Naive thymus-derived CD4-positive, alpha-beta T cell (primary cell): ENCODE data around the gene C2orf80. TPM values are rescaled to one million over a fixed set of nuclear protein-coding genes. Genes with fewer than 3 reads are reported as not detected.
"Not testable (repeated sequence)": the region's sequence is repeated elsewhere in the genome, so short reads cannot be mapped to it uniquely, and the experiment has no call there.

Experiments used
- ATAC-seq: fragments of 150-1000 bp; cut with Tn5 transposase; 2 replicates; pipeline ENCODE4 v1.10.0; 2021; ENCODE audit warnings: mild to moderate bottlenecking, moderate library complexity
- CTCF ChIA-PET: fragments of 350-600 bp; sonication (Branson Sonifier 250); formaldehyde crosslinking; loops from one replicate; lab custom pipeline; 2021; ENCODE audit warnings: antibody characterized with exemption; lab: Charles Lee
- POLR2A ChIA-PET: fragments of 350-600 bp; sonication (Branson Sonifier 250); formaldehyde crosslinking; loops from one replicate; lab custom pipeline; 2021; ENCODE audit warnings: antibody characterized with exemption, inconsistent platforms; lab: Charles Lee
- DNase-seq, 9 donors: peaks; one replicate each; pipeline versions ENCODE4 v3.0.0 to v3.0.0-alpha.2; 2020 to 2022; ENCODE audit warnings: mixed read lengths in 1 of 9
- H3K27ac ChIP-seq: one replicate; pipeline ENCODE4 v1.7.0; 2013; ENCODE audit warnings: mild to moderate bottlenecking, low read depth, low read length, moderate library complexity
- H3K27me3 ChIP-seq, 2 donors: one replicate each; pipeline ENCODE4 v1.7.0; 2013; ENCODE audit warnings: low read length in 2 of 2, mild to moderate bottlenecking in 2 of 2, moderate library complexity in 2 of 2; ENCODE audit not compliant: control insufficient read depth in 2 of 2, insufficient read depth in 2 of 2
- H3K36me3 ChIP-seq, 3 experiments: 1 replicate in 2 of 3; 2 replicates in 1 of 3; pipeline ENCODE4 v1.7.0; 2013; ENCODE audit warnings: low read length in 3 of 3, mild to moderate bottlenecking in 3 of 3, moderate library complexity in 1 of 3; ENCODE audit not compliant: insufficient read depth in 3 of 3, control insufficient read depth in 2 of 3
- H3K4me1 ChIP-seq, 2 donors: one replicate each; pipeline ENCODE4 v1.7.0; 2013; ENCODE audit warnings: low read length in 2 of 2, mild to moderate bottlenecking in 2 of 2, moderate library complexity in 1 of 2; ENCODE audit not compliant: control insufficient read depth in 2 of 2, insufficient read depth in 2 of 2
- H3K4me3 ChIP-seq: 2 replicates; pipeline ENCODE4 v1.7.0; 2013; ENCODE audit warnings: mild to moderate bottlenecking, low read length
- H3K9me3 ChIP-seq, 3 experiments: 1 replicate in 2 of 3; 2 replicates in 1 of 3; pipeline ENCODE4 v1.7.0; 2013; ENCODE audit warnings: low read length in 3 of 3; ENCODE audit not compliant: control insufficient read depth in 2 of 3
- H3K27ac Mint-ChIP-seq, 9 donors: one replicate each; pipeline ENCODE4 v1.8.0; 2020 to 2022; ENCODE audit warnings: mixed read lengths in 9 of 9, mild to moderate bottlenecking in 8 of 9, moderate library complexity in 5 of 9, inconsistent platforms in 2 of 9
- H3K27me3 Mint-ChIP-seq, 5 donors: one replicate each; pipeline ENCODE4 v1.8.0; 2021 to 2022; ENCODE audit warnings: mixed read lengths in 5 of 5, mild to moderate bottlenecking in 1 of 5
- H3K36me3 Mint-ChIP-seq, 5 donors: one replicate each; pipeline ENCODE4 v1.8.0; 2020 to 2022; ENCODE audit warnings: mixed read lengths in 5 of 5, mild to moderate bottlenecking in 3 of 5, inconsistent platforms in 1 of 5
- H3K4me1 Mint-ChIP-seq, 7 donors: one replicate each; pipeline ENCODE4 v1.8.0; 2020 to 2022; ENCODE audit warnings: mixed read lengths in 7 of 7, mild to moderate bottlenecking in 3 of 7, inconsistent platforms in 1 of 7
- H3K4me3 Mint-ChIP-seq, 10 donors: one replicate each; pipeline ENCODE4 v1.8.0; 2020 to 2022; ENCODE audit warnings: mild to moderate bottlenecking in 10 of 10, mixed read lengths in 10 of 10, moderate library complexity in 6 of 10, inconsistent platforms in 2 of 10
- H3K9me3 Mint-ChIP-seq, 11 donors: one replicate each; pipeline ENCODE4 v1.8.0; 2020 to 2022; ENCODE audit warnings: mixed read lengths in 11 of 11, mild to moderate bottlenecking in 4 of 11, inconsistent platforms in 1 of 11, moderate library complexity in 1 of 11
- intact Hi-C, 2 donors: fragments of 100-400 bp; cut with micrococcal nuclease; formaldehyde crosslinking; loops; one replicate each; pipeline ENCODE4 v1.15.1; 2023
- polyA plus RNA-seq, 2 donors: library from polyadenylated mRNA; unstranded; fragments of 300-500 nt; fragmentation: Illumina TruSeq; gene quantifications; one replicate each; pipeline ENCODE4 v1.2.3, GENCODE V29; 2021
- total RNA-seq, 6 experiments: library from RNA in 5 of 6; stranded (reverse) in 5 of 6; gene quantifications; 1 replicate in 5 of 6; 2 replicates in 1 of 6; pipeline ENCODE4 v1.2.3 and lab custom pipeline; 2021 to 2026

C2orf80 gene
- total and polyA plus RNA-seq, 7 experiments from 2014 or later: not detected

DNA sequence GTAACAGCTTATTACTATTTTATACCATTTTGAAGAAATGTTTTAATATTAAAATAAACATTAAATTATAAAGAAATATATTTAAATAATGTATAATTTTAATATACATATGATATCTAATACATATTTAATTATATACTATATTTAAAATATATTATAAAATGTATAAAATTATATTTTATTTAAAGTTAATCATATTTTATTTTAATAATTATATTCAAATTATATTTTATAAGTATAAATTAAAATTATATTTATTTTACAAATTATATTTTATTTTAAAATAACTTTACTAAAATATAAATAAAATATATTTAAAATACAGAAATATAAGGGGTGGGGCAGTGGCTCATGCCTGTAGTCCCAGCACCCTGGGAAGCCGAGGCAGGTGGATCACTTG, 67.6 kb downstream of the C2orf80 start:
- Histone ChIP-seq H3K4me1 (no peaks in the 10 kb centered on the region), H3K9me3 (no peaks in the 10 kb centered on the region), H3K4me3 (no peak overlapping the region), H3K27me3 (no peaks in the 10 kb centered on the region), H3K27ac (no peak overlapping the region), H3K36me3 (no peaks in the 10 kb centered on the region)
- CTCF ChIA-PET: no interaction called here
- Mint-ChIP-seq H3K36me3 (no peaks in the 10 kb centered on the region), H3K4me1 (peaks cover 4 to 15% (median 10%) of the 10 kb centered on the region in 7 donors), H3K4me3 (no peak overlapping the region), H3K9me3 (peaks cover 0 to 2% (median 0%) of the 10 kb centered on the region in 11 donors), H3K27me3 (peaks cover 16 to 43% (median 32%) of the 10 kb centered on the region in 5 donors), H3K27ac (no peak overlapping the region)
- DNase-seq (no peak), ATAC-seq (no peak)
- intact Hi-C loops: no loop called here
- POLR2A ChIA-PET: no interaction called here

DNA sequence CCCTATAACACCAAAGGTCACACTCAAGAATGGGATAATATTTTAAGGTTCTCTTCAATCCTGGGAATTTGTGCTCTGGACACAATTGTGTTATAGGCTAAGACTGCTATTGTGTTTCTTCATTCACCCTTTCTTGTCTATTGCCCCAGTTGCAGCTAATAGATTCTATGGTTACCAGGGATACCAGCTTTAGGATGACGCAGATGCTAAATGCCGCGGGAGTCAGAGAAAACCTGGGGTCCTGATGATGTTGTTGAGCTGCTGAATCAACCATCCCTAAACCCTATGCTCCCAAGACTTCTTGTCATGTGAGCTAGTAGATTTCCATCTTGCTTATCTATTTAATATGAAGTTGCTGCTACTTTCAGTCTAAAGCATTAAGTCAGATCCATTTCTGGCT, 70.9 kb downstream of the C2orf80 start:
- Histone ChIP-seq H3K27me3 (no peaks in the 10 kb centered on the region), H3K9me3 (no peaks in the 10 kb centered on the region), H3K4me3 (no peak overlapping the region), H3K4me1 (no peaks in the 10 kb centered on the region), H3K27ac (no peak overlapping the region), H3K36me3 (no peaks in the 10 kb centered on the region)
- H3K27ac Mint-ChIP-seq: no peak overlapping the region
- H3K36me3 Mint-ChIP-seq: no peaks in the 10 kb centered on the region
- DNase-seq: no peak
- H3K9me3 Mint-ChIP-seq: peaks cover 0 to 2% (median 0%) of the 10 kb centered on the region in 11 donors
- ChIA-PET CTCF (no interaction called here), POLR2A (no interaction called here)
- H3K27me3 Mint-ChIP-seq: peaks cover 3 to 17% (median 10%) of the 10 kb centered on the region in 5 donors
- intact Hi-C loops: no loop called here
- ATAC-seq: no peak
- H3K4me1 Mint-ChIP-seq: peaks cover 0 to 5% (median 3%) of the 10 kb centered on the region in 7 donors
- no peak overlapping the region for H3K4me3 Mint-ChIP-seq

DNA sequence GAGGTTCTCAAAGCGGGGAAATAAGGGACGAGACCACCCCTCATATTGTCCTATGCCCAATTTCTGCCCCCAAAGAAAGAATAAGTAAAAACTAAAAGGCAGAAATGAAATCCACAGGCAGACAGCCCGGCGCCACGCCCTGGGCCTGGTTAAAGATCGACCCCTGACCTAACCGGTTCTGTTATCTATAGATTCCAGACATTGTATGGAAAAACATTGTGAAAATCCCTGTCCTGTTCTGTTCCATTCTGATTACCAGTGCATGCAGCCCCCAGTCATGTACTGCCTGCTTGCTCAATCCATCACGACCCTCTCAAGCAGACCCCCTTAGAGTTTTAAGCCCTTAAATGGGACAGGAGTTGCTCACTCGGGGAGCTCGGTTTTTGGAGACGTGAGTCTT, 72.4 kb downstream of the C2orf80 start:
- CTCF ChIA-PET, intact Hi-C loops, H3K27ac Mint-ChIP-seq, H3K9me3 ChIP-seq, H3K4me1 ChIP-seq, H3K9me3 Mint-ChIP-seq, DNase-seq, H3K4me3 Mint-ChIP-seq, H3K27me3 Mint-ChIP-seq, H3K36me3 ChIP-seq, ATAC-seq, H3K4me1 Mint-ChIP-seq, POLR2A ChIA-PET, H3K27me3 ChIP-seq, H3K27ac ChIP-seq, H3K4me3 ChIP-seq, H3K36me3 Mint-ChIP-seq: not testable (repeated sequence)

Other genes starting within 250 kb of the C2orf80 start
- 10 to 100 TPM in 4 of 5 experiments, 1 to 10 TPM in 1; 6.1 to 19.4 (median 15.5) TPM for gene PLEKHM3, start 164.5 kb downstream of the C2orf80 start, total RNA-seq
- 1 to 10 TPM; 3.8 to 5.4 TPM for gene PLEKHM3, start 164.5 kb downstream of the C2orf80 start, polyA plus RNA-seq
- gene CRYGD, start 65.5 kb downstream of the C2orf80 start, total RNA-seq: not detected
- gene CRYGD, start 65.5 kb downstream of the C2orf80 start, polyA plus RNA-seq: not detected
- not detected for gene CRYGC, start 60.2 kb downstream of the C2orf80 start, total RNA-seq
- gene CRYGC, start 60.2 kb downstream of the C2orf80 start, polyA plus RNA-seq: not detected
- gene CRYGB, start 43.9 kb downstream of the C2orf80 start, total RNA-seq: not detected
- gene CRYGB, start 43.9 kb downstream of the C2orf80 start, polyA plus RNA-seq: not detected
- not detected for gene CRYGA, start 26.4 kb downstream of the C2orf80 start, total RNA-seq
- gene CRYGA, start 26.4 kb downstream of the C2orf80 start, polyA plus RNA-seq: not detected
- 10 to 100 TPM in 4 of 5 experiments, 1 to 10 TPM in 1; 5.0 to 26.4 (median 20.4) TPM for gene IDH1, start 65.0 kb upstream of the C2orf80 start, total RNA-seq
- gene IDH1, start 65.0 kb upstream of the C2orf80 start, polyA plus RNA-seq: 1 to 10 TPM; 1.8 to 3.9 TPM
- gene PIKFYVE, start 76.2 kb upstream of the C2orf80 start, total RNA-seq: 10 to 100 TPM; 33.4 to 52.3 (median 39.1) TPM
- 1 to 10 TPM; 5.9 to 8.4 TPM for gene PIKFYVE, start 76.2 kb upstream of the C2orf80 start, polyA plus RNA-seq
- gene PTH2R, start 216.8 kb upstream of the C2orf80 start, total RNA-seq: under 1 TPM in 3 of 5 experiments, not detected in 2; 0.19 to 0.44 (median 0.43) TPM
- gene PTH2R, start 216.8 kb upstream of the C2orf80 start, polyA plus RNA-seq: not detected